Kidney epithelial cell (primary cell): ENCODE data around the gene BTBD7. TPM values are rescaled to one million over a fixed set of nuclear protein-coding genes. Genes with fewer than 3 reads are reported as not detected.

Experiments
- DNase-seq: peaks from one replicate; pipeline ENCODE4 v3.0.0-alpha.2; 2010; ENCODE audit warnings: low read depth
- H3K27me3 ChIP-seq: 2 replicates; pipeline ENCODE4 v1.6.0; 2011; ENCODE audit warnings: low read length; ENCODE audit not compliant: control insufficient read depth, insufficient read depth
- H3K36me3 ChIP-seq: 2 replicates; pipeline ENCODE4 v1.5.1; 2011; ENCODE audit warnings: low read length; ENCODE audit not compliant: control insufficient read depth, insufficient read depth
- H3K4me3 ChIP-seq: 2 replicates; pipeline ENCODE4 v1.5.1; 2011; ENCODE audit warnings: low read depth, mild to moderate bottlenecking, control low read depth, low read length
- CTCF ChIP-seq: IDR thresholded peaks from 2 replicates; pipeline ENCODE4 v1.5.1; 2011; ENCODE audit warnings: mild to moderate bottlenecking, moderate library complexity, low read length, control low read depth, inconsistent platforms; ENCODE audit not compliant: insufficient read depth, poor library complexity, severe bottlenecking
- total RNA-seq: library from RNA; depleted of rRNA; stranded (reverse); fragments of >200 nt; gene quantifications from 2 replicates; pipeline ENCODE4 v1.2.3, GENCODE V29; 2015

BTBD7 gene
- total RNA-seq, 1 donor from 2014 or later, result 29.6 TPM

GRCh38 chr14:93195316-93195999, 137.4 kb downstream of the BTBD7 start:
- no peaks in the 10 kb centered on the region for H3K36me3 ChIP-seq
- H3K4me3 ChIP-seq, result no peak overlapping the region
- DNase-seq, result no peak
- TF ChIP-seq CTCF, result no peak
- no peaks in the 10 kb centered on the region for H3K27me3 ChIP-seq

Other genes with a start within 250 kb of the BTBD7 start
- gene ITPK1, start 217.1 kb downstream of the BTBD7 start, total RNA-seq, result 21.3 and 23.6 TPM in 2 replicates
- gene MOAP1, start 148.1 kb downstream of the BTBD7 start, total RNA-seq, result 26.1 and 26.2 TPM in 2 replicates
- gene LYSET, start 147.7 kb downstream of the BTBD7 start, total RNA-seq, result 14.1 and 17.0 TPM in 2 replicates
- 13.5 and 14.9 TPM in 2 replicates for gene GON7, start 126.0 kb downstream of the BTBD7 start, total RNA-seq
- gene UBR7, start 125.8 kb downstream of the BTBD7 start, total RNA-seq, result 12.5 and 16.1 TPM in 2 replicates
- not detected in 2 replicates for gene COX8C, start 14.1 kb upstream of the BTBD7 start, total RNA-seq
- gene UNC79, start 97.9 kb upstream of the BTBD7 start, total RNA-seq, result 0.13 and 0.14 TPM in 2 replicates